ENCODE measurements around the gene ANKS1A. TPM values are rescaled to one million over a fixed set of nuclear protein-coding genes. Genes with fewer than 3 reads are reported as not detected.
"Not testable (repeated sequence)": the region's sequence is repeated elsewhere in the genome, so short reads cannot be mapped to it uniquely, and the experiment has no call there.

The ANKS1A gene
- total RNA-seq, 2 donors from 2014 or later = 26.7 to 30.9 TPM

DNA sequence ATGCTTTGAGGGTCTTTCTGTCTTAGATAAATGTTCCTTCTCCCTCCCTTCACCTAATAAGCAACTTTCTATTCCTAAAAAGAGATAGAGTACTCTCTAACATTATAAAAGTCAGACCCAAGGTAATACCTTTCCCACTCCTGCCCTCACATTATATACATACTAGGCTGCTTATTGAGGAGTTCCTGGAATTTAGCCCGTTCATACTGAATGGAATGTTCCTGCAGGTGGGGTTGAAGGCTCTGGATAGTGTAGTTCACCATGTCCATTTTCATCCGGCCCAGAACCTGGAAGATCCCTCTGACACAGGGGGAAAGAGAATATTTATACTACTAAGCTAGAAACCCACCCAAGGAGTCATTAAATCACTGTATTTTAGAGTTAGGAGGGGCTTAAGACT, 231.7 kb downstream of the ANKS1A start:
- Histone ChIP-seq H3K27me3 (no peaks in the 10 kb centered on the region), H3K9me3 (peaks cover 0 to 7% of the 10 kb centered on the region in 2 donors), H3K27ac (no peak overlapping the region), H3K36me3 (no peaks in the 10 kb centered on the region), H3K4me1 (no peaks in the 10 kb centered on the region), H3K4me3 (no peak overlapping the region)
- DNase-seq (ENCODE audit: low spot score) = no peak
- TF ChIP-seq, protein P1, sequence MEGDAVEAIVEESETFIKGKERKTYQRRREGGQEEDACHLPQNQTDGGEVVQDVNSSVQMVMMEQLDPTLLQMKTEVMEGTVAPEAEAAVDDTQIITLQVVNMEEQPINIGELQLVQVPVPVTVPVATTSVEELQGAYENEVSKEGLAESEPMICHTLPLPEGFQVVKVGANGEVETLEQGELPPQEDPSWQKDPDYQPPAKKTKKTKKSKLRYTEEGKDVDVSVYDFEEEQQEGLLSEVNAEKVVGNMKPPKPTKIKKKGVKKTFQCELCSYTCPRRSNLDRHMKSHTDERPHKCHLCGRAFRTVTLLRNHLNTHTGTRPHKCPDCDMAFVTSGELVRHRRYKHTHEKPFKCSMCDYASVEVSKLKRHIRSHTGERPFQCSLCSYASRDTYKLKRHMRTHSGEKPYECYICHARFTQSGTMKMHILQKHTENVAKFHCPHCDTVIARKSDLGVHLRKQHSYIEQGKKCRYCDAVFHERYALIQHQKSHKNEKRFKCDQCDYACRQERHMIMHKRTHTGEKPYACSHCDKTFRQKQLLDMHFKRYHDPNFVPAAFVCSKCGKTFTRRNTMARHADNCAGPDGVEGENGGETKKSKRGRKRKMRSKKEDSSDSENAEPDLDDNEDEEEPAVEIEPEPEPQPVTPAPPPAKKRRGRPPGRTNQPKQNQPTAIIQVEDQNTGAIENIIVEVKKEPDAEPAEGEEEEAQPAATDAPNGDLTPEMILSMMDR (IDR thresholded peaks at IDR 0.05) = no peak

DNA sequence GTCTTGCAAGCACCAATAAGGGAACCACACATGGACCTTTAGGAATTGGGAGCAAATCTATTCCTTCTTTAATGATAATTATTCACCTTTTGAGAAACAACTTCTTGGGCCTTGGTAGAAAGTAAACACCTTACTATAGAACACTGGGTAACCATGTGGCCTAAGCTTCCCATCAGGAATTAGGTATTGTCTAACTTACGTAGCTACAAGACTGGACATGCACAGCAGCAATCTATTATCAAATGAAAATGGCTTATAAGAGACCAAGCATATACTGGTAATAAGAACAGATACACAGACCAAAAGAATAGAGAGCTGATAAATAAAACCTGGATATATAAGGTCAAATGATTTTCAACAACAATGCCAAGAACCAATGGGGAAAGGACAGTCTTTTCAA, 235.3 kb downstream of the ANKS1A start:
- Histone ChIP-seq H3K36me3 (no peaks in the 10 kb centered on the region), H3K9me3 (peaks cover 0 to 7% of the 10 kb centered on the region in 2 donors), H3K4me3 (no peak overlapping the region), H3K27me3 (no peaks in the 10 kb centered on the region), H3K27ac (no peak overlapping the region), H3K4me1 (no peaks in the 10 kb centered on the region)
- TF ChIP-seq, protein P1 (IDR thresholded peaks at IDR 0.05) = no peak
- DNase-seq (ENCODE audit: low spot score) = no peak

DNA sequence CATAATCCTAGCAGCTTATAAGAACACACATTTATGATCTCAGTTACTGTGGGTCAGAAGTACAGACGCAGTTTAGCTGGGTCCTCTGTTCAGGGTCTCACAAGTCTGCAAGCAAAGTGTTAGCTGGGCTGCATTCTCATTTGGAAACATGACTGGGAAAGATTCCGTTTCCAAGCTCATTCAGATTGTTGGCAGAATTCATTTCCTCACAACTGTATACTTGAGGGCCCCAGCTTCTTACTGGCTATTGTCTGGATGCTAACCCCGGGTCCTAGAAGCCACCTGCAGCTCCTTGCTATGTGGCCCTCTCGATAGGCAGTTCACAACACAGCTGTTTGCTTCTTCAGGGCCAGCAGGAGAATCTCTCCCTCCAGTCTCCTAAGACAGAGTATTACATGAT, 239.0 kb downstream of the ANKS1A start:
- Histone ChIP-seq H3K27ac (no peak overlapping the region), H3K27me3 (no peaks in the 10 kb centered on the region), H3K4me1 (no peaks in the 10 kb centered on the region), H3K9me3 (peaks cover 0 to 2% of the 10 kb centered on the region in 2 donors), H3K36me3 (no peaks in the 10 kb centered on the region), H3K4me3 (no peak overlapping the region)
- no peak for DNase-seq (ENCODE audit: low spot score)
- TF ChIP-seq, protein P1 (IDR thresholded peaks at IDR 0.05) = no peak

DNA sequence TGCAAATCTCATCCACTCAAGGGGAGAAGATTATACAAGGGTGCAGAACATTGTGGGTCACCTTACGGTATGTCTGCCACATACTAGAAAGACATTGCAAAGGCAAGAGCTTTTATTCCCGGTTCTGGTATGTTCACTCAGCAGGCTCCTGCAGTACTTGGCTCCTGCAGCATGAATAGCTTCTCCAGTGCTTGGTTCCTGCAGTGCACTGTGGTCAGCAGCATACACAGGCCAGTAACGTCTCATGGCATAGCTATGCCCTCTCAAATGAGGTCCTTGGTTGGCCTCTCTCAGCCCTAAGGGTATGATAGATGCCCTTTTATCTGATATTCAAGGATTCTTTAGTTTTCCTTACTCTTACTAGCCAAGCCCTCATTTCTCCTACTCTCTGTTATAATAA, 239.4 kb downstream of the ANKS1A start:
- TF ChIP-seq, protein P1 (IDR thresholded peaks at IDR 0.05) = no peak
- H3K27me3 ChIP-seq = no peaks in the 10 kb centered on the region
- H3K36me3 ChIP-seq = no peaks in the 10 kb centered on the region
- no peak overlapping the region for H3K4me3 ChIP-seq
- H3K9me3 ChIP-seq = no peaks in the 10 kb centered on the region
- no peak overlapping the region for H3K27ac ChIP-seq
- no peak for DNase-seq (ENCODE audit: low spot score)
- no peaks in the 10 kb centered on the region for H3K4me1 ChIP-seq

DNA sequence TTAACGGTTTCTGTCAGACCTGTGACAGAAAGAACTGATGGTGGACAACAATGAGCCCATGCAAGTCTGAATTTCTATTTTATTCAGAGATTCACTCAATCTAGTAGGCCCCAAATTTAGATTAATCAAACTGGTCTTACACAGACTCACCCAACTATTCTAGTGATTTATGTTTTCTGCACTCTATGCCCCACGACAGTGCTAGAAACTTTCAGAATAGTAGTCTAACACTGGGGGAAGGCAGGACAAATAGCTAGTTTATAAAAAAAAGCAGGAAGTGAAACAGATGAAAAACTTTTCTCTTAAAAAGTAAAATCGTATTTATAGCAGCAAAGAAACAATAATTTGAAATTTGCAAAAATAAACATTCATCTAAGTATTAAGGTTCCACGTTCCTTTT, 247.1 kb downstream of the ANKS1A start:
- Histone ChIP-seq H3K27me3 (no peaks in the 10 kb centered on the region), H3K4me1 (peaks cover 0 to 12% of the 10 kb centered on the region in 2 donors), H3K9me3 (no peaks in the 10 kb centered on the region), H3K4me3 (no peak overlapping the region), H3K36me3 (no peaks in the 10 kb centered on the region), H3K27ac (no peak overlapping the region)
- no peak for DNase-seq (ENCODE audit: low spot score)
- TF ChIP-seq, protein P1 (IDR thresholded peaks at IDR 0.05) = no peak

GRCh38 chr6:35138191-35138590, 249.1 kb downstream of the ANKS1A start:
- not testable (repeated sequence) for H3K4me3 ChIP-seq; H3K9me3 ChIP-seq; H3K27me3 ChIP-seq; DNase-seq (ENCODE audit: low spot score); H3K36me3 ChIP-seq; H3K27ac ChIP-seq
- peaks cover 0 to 14% of the 10 kb centered on the region in 2 donors for H3K4me1 ChIP-seq
